ENCODE measurements around the gene CHST14.

- TF ChIP-seq CTCF (IDR thresholded peaks at IDR 0.05) (no peak), POLR2A (IDR thresholded peaks at IDR 0.05) (no peak), POLR2AphosphoS5 (IDR thresholded peaks at IDR 0.05) (no peak)
Observed at GRCh38 chr15:40452296-40453090, 18.3 kb upstream of the CHST14 start.

All from transverse colon (tissue), 4 donors.